Stimulated activated CD4-positive, alpha-beta T cell treated with anti-CD3 and anti-CD28 coated beads, Interleukin-4, amount 100 ng/mL, for 4 hours (primary cell): ENCODE measurements around the gene ASIC4.

Source experiments
- DNase-seq, 2 experiments: peaks; one replicate each; pipeline ENCODE4 v3.0.0-alpha.2; 2020

ASIC4 gene

DNA sequence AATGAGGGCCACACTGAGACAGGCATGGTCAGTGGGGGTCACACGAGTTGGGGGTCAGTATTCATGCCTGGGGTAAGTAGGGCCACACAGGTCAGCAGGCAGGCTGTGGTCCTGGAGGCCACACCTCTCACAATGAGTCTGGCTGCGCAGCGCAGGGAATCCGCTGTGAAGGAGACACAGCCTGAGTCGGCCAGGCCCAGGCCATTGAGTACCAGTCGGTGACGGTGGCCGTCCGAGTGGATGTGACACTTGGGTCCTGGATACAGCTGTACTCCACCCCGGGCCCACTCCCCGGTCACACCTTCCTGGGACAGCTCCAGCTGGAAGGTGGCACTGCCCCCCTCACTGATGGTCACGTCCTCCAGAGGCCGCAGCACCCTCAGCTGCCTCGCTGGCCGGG lies 40.1 kb downstream of the ASIC4 start:
- DNase-seq = no peak

DNA sequence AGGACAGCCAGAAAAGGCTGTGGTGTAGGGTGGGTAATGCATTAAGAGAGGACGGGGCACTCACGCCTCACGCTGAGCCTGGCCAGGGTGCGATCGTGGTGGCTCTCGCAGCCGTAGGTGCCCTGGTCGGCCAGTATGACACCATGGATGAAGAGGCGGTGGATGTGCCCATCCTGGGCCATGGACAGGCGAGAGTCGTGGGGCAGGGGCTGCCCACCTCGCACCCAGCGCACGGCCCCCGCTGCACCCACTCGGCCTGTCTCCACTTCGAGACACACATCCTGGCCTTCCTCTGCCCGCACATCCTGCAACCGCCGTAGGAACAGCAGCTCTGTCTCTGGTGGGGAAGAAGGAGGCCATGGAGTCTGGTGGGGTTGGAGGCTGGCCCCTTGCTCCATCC lies 41.7 kb downstream of the ASIC4 start:
- no peak for DNase-seq

DNA sequence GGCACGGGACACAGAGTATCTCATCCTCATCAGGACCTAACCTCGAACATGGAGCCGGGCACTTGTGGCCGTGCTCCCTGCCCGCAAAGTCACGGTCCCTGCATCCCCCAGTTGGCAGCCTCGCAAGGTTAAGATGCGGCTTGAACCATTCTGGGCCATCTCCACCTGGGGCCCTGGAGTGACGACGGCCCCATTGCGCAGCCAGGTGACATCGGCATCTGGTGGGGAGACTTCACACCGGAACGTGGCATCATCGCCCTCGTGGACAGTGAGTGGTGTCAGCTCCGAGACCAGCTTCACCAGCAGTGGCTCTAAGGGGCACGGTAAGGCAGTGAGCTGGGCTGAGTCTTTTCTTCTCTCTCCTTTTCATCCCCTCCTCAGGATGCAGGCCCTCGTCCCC lies 42.1 kb downstream of the ASIC4 start:
- DNase-seq = no peak

DNA sequence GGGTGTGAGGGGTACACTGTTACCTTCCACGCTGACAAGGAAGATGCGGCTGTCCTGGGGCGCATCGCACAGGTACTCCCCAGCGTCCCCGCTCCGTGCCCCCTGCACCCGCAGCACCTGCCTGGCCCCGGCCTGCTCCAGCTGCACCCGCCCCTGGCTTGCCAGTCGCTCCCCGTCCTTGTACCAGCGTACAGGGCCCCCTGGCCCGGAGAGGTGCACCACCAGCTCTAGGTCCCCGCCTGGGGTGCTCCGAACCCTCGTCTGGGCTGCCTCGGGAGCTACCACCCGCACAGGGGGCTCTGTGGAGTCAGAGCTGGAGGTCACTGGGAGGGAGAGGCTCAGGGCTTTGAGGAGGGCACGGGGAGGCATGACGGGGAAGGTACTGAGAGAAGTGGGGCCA lies 43.0 kb downstream of the ASIC4 start:
- DNase-seq = no peak

DNA sequence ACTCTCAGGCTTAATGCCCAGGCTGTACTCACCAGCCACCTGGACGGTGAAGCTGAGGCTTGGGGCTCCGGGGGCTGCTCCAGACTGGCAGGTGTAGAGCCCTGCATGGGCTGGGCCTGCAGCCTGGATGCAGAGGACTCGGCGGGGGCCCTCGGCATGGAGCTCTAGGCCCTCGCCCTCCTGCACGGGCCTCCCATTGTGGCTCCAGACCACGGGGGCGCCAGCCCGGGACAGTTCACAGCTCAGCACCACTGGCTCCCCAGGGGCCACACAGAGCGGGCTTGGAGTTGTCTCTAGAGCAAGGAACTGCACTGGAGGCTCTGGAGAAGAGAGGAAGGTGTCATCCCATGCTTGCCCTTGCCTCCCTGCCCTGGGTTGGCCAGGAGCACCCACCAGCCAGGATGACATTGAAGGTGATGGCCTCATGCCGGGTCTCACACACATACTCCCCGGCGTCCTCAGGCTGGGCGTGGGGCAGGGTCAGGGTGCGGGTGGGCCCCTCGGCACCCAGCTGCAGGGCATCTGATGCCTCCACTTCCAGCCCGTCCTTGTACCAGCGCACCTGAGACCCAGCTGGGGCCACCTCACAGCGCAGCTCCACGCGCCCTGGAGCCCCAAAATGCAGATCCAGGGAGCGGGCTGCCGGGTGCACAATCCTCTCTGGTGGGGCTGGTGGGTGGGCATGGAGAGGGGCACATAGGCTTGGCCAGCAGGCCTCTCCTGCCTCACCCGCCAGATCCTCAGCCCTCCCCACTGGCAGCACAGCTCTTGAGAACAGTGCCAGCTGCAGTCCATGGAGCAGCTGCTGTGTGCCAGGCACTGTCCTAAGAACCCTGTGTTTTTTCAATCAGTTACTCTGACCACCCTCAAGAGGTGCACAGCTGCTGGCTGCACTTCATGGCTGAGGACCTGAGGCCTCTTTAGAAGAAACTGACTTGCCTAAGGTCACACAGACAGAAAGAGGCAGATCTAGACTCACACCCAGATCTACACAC lies 43.8 kb downstream of the ASIC4 start:
- DNase-seq = no peak

DNA sequence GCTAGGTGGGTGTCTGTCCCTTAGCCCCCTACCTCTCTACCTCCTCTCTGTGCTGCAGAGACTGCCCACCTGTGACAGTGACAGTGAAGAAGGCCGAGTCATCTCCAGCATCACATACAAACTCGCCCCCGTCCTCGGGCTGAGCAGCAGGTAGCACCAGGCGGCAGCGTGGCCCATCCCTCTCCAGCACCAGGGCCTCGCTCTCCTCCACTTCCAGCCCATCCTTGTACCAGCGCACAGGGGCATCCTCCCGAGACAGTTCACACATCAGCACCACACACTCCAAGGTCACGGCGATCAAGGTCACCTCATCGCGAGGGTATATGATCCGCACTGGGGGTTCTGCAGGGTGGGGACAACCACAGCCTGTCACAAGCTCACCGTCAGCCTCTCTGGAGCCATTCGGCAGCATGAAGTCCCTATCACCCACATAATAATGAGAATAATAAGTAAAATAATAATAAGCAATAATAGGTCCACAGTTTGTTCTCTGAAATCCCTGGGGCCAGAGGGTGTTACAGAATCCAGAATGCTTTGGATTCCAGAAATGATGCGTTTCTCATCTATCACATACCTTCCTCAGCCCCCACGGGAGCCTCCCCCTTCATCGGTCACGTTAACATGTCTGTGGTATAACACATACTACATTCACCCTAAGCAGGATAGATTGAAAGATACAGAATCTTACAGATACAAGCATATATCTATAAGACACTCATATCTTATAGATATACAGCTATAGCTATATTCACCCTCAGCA lies 45.1 kb downstream of the ASIC4 start:
- DNase-seq = no peak

DNA sequence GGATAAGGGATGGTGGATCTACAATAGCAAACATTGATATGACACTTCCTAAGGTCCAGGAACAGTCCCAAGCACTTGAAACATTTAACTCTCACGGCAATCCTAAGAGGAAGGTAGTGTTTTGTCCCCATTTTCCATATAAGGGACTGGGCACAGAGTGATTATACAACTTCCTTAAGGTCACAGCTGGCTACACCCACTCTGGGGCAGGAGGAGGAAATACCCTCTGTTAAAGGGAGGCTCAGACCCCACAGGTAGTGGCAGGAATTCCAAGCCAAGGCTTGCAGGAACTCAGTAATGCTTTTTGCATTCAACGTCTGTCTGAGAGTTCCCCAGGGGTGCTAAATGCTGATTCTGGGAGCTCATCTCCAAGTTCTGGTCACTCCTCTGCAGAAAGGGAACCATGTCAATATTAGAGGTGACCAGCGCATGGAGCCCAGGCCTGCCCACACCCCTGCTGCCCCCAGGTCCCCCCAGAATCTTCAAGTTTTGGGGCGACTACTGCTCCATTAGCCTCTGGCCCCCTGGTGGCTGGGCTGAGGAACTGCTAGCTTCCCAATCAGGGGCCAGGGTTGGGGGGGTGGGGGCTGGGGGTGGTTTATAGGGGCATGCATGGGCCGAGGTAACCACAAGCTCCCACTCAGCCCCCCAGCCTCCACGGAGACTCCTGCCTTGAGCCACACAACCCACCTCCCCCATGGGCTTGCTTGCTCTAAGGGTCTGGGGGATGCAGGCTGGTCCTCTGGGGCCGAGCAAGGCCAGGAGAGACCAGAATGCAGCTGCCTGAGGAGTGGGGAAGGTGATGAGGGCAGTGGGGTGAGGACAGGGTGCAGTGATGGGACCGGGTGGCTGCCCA lies 46.0 kb downstream of the ASIC4 start:
- no peak for DNase-seq

DNA sequence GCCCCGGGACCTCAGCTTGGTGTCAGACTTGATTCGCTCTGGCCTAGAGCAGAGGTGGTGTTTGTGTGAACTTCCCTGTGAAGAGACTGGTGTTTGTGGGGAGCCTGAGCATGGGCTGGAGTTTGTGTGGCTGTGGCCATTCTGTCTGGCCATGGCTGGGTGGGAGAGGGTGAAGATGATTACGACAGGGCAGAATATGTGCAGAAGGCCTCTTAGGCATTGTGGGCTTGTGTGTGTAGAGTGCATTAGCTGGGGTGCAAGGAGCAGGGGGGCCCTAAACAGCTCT lies 46.6 kb downstream of the ASIC4 start:
- no peak for DNase-seq

DNA sequence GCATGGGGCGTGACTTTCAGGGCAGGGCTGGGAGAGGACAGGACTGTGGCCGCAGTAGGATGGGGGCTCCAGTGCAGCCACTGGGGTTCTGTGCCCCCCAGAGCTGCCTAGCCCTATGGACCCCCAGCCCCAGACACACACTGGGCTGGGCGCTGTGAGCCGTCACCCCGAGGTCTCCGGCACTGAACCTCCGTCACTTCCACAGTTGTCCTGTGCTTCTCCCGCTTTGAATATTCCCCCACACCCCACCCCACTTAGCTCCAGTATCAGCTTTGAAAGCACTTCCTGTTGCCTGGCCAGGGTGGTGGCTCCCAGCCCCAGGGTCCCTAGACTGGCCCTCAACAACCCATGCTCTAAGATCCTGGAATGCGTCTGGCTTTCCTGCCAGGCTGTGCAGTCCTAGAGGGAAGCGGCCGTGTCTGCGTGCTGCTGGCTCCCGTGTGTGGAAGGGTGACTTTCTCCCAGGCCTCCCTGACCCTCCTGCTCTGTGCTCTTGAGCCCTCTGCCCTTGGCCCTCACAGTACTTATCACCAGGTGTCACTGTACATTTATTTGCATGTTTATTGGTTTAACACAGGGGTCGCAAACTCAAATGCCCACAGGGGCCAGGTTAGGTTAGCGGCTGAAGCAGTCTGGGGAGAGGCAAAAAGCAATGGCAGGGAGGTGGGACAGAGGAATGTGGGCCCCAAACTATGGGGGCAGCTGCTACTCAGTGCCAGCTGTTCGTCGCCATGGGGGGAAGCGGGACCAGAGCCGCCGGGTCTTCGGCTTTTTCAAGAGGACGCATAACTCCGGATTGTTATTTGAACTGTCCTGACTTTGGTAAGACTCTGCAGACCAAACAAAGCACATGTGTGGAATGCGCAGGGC lies 47.1 kb downstream of the ASIC4 start:
- no peak for DNase-seq

DNA sequence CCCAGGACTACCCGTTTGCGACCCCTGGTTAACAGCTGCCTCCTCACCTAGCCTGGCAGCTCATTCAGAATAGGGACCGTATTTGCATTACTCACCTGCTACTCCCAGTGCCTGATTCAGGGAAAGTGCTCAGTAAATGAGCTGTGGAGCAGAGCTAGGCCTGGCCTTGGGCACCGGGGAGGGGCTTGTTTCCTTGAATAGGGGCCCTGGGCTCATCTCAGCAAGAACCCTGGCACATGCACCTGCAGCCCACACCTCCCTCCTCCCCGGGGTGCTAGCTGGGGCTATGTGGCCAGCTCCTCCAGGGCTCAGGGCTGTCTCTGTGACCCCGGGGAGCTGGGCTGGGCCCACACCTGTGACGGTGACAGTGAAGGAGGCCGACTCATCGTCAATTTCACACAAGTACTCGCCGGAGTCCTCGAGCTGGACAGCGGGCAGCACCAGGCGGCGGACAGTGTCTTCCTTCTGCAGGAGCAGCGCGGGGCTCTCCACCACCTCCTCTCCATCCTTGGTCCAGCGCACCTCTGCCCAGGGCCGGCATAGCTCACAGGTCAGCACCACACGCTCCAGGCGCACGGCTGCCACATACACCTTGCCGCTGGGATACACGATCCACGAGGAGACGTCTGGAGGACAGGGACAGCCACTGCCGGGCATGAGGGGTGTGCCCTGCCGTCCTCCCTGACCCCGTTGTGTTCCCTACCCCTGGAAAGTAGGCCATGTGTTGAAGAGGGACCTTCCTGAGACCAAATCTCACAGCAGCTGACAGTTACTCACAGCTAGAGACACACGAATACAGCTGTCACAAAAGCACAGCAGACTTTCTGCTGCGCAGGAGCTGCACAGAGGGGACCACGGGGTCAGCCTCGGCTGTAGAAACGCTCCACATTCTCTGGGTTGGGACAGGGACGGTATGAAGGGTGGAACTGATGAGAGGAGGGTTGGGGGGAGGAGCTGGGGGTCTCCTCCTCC lies 48.1 kb downstream of the ASIC4 start:
- DNase-seq = no peak

DNA sequence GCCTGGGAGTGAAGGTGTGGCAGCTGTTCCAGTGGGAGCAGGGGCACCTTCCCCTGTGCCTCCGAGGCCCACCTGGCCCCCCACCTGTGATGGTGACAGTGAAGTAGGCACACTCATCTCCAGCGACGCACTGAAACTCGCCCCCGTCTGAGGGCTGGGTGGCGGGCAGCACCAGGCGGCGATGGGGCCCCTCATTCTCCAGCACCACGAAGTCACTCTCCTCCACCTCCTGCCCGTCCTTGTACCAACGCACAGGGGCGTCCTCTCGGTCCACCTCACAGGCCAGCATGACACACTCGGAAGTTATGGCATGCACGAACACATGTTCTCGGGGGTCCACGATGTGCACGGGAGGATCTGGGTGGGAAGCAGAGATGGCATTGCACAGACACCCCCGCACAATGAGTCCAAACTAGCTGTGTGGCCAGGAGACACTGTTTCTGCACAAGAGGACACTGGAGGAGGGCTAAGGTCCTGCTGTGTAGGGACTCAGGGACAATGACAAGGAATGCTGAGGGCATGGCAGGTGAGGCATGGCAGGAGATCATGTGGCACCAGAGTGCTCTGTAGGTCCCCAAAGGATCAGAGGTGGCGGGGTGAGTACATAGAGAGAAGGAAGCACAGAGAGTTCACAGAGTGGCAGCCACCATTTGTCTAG lies 49.1 kb downstream of the ASIC4 start:
- DNase-seq = no peak

DNA sequence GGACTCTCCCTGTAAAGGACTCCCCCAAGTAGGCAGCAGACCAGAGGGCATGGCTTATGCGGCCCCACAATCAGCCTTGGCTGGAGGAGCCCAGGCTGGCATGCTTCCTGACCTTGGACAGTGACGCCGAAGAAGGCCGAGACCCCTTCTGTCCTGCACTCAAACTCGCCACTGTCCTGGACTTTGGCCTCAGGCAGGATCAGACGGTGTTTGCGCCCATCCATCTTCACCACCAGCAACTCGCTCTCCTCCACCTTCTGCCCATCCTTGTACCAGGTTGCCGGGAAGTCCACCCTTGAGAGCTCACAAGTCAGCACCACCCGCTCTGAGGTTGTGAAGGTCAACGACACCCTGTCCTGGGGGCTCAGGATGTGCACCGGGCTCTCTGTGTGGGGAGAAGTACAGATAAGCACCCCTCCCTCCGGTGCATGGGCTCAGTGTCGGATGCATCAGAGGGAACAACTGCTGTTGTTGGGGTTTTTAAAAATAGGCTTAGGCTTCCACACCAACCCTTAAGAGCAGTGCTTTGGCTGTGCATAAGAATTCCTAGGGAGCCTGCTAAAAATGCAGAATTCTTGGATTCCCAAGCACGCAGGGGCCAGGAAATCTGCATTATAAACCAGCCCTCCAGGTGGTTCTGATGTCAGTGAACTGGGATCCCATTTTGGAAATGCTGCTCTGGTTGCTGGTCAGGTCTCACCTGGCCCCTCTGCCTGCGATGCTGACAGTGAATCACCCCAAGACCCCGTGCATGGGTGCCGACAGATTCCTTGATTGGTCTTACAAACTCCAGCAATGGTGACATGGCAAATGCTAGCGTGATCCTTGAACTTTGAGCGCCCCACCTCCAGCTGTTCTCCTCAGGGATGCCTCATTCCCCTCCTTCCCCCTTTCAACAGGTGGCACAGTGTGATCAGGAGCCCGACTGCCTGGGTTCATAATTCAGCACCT lies 51.1 kb downstream of the ASIC4 start:
- no peak for DNase-seq

DNA sequence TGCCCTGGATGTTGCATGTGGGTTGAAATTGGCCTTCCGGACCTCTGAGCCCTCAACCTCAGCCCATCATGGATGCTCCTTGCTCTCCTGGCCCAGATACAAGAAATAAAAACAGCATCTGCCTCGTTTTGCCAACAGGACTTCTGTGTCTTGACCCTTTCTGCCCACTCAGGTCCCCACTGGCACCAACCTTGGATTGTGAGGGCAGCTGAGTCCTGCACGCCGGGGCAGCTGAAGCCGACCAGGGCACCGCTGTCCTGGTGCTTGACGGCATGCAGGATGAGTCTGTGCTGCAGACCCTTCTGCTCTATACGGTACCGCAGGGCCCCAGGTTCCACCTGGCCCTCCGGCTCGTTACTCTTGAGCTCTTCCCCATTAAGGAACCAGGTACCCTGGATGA lies 52.4 kb downstream of the ASIC4 start:
- DNase-seq = no peak

DNA sequence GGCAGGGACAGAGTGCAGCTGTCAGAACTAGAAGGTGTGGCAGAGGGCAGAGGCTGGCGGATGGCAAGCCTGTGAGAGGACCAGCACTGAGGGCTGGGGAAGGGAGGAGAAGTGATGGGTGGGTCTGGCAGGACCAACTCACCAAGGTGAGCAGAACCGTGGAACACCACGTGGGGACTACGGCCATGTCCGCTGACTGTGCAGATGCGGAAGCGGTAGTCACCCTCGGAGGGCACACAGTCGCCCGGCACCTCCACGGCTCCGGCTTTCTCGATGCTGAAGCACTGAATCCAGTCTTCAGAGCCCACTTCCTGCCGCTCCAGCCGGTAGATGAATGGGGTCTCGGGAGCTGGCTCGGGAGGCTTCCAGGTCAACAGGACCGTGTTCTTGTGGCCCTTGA lies 52.8 kb downstream of the ASIC4 start:
- DNase-seq = no peak

DNA sequence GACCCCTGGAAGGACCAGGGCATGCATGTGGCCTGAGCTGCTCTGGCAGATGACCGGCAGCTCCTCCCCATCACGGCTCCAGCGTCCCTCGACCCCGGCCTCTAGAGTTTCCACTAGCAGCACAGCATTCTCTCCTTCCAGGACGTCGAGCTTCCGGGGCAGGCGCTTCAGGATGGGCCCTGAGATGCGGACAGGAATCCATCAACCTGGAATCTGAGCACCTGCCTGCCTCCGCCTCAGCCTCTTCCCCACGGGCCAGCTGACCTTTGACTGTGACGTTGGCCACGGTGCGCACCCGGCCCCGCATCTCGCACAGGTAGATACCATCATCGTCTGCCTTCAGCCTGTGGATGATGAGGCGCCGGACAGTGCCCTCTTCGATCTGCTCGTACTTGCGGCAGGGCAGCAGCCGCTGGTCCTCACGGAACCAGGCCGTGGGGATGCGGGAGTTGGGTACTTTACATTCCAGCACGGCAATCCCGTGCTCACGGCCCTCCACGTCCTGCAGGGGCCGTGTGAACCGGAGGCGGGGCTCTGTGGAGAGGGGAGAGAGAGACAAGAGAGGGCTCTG lies 53.6 kb downstream of the ASIC4 start:
- no peak for DNase-seq

DNA sequence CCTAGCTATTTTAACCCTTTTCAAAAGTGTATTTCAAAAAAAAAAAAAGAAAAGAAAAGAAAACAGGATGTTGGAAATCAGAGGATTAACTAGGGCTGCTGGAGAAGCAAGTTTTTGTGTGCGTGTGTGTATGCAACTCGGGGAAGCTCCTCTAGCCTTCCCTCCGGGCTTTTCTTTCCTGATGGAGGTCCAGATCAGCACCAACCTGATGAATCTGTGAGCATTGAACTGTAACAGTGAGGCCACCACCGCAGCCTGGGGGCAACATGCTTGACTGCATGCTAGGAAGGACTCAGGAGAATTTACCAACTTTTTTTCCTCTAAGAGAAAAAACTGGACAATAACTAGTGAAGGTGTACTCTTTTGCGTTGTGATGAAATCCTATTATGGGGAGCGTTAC lies 54.8 kb downstream of the ASIC4 start:
- no peak for DNase-seq

DNA sequence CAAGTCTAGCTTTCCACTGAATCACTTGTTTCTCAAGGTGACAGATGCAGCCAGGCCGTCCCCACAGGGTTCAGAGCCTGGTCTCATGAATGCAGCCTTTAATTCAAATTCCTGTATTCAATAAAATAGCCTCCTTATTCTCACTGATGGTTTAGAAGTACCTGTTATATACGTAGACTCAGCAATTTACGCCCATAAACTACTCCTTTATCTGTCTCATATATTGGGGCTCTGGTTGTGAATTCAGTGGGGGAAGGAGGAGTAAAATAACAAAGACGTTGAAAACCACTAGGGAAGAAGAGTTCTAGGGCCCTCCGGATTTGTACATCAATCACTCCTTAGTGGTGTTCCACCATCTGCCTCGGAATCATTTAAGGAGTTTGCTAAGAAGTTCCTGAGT lies 55.4 kb downstream of the ASIC4 start:
- DNase-seq = no peak

DNA sequence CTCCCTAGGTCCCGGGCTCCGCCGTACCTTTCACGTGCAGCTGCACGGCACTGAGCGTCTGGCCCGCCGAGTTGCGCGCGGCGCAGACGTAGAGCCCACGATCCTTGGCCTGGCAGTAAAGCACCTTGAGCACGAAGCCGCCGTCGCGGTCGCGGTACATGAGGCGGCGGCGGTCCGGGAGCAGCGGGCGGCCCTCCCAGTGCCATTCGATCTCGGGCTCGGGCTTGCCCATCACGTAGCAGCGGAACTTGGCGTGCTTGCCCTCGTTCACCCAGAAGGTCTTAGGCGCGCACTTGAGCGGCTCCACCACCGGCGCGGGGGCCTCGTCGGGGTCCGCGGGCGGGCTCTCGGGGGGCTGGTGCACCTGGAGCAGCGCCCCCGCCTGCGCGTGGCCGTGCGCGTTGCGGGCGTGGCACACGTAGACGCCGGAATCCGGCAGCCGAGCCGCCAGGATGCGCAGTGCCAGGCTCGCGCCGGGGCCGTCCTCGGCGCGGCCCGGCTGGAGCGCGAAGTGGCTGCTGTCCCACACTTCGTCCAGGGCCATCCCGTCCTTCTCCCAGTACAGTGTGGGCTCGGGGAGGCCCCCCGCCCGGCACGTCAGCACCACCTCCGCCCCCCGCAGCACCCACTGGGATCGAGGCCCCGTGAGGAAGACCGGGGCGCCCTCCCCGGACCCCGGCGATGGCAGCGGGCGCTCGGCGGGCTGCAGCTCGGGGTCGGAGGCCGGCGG lies 56.1 kb downstream of the ASIC4 start:
- DNase-seq = no peak
